Measurements from ENCODE around the gene R3HDM1.

DNA sequence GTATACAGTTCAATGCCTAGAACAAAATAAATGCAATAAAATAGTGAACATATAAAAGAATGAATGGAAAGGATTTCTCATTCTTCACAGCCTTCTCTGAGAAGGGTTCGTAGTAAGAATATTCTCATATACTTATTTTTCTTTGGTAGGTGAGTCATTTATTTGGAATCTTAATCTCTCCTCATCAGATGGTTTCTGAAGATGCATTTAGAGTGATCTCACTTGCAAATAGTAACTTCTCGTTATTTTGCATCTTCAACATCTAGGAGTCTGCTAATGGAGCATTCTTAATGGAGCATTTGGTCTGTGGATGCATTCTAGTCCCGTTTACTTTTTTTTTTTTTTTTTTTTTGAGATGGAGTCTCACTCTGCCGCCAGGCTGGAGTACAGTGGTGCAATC is 214.3 kb downstream of the R3HDM1 start:
- TF ChIP-seq CTCF (IDR thresholded peaks at IDR 0.05) (no peak), POLR2AphosphoS5 (IDR thresholded peaks at IDR 0.05; ENCODE audit: low read depth, low read length) (no peak), SIN3A (IDR thresholded peaks at IDR 0.05; ENCODE audit: borderline replicate concordance, insufficient read depth, low read depth, low read length) (no peak), TCF7L2 (IDR thresholded peaks at IDR 0.05; ENCODE audit: low read depth, low read length) (no peak)

Data from Panc1 (cell line).